ENCODE data around the gene MAVS. TPM values are rescaled to one million over a fixed set of nuclear protein-coding genes. Genes with fewer than 3 reads are reported as not detected.

The MAVS gene
- total and polyA plus RNA-seq, 9 of the 15 experiments (the other 6 are each of a cell fraction or from before 2014, with no cell fraction given) = 1.6 to 22.0 (median 11.3) TPM

- TF ChIP-seq MLLT1 (IDR thresholded peaks at IDR 0.05) = no peak
- TF ChIP-seq GATAD2A (IDR thresholded peaks at IDR 0.05) = 0 out of 2 replicates have a peak, but pooled peaks have one; percentile 44
- no peak for TF ChIP-seq ERF (CRISPR knock-in tag; IDR thresholded peaks at IDR 0.05)
- TF ChIP-seq DPF2 (IDR thresholded peaks at IDR 0.05) = peak; percentile 50; the same call in 1 of the 2 replicates
- no peak for TF ChIP-seq CCNT2 (IDR thresholded peaks at IDR 0.05; ENCODE audit: borderline replicate concordance, extremely low read depth, insufficient read length, low read depth, low read length)
- no peak for TF ChIP-seq POLR3A (IDR thresholded peaks at IDR 0.05; ENCODE audit: borderline replicate concordance, extremely low read depth, insufficient read depth, insufficient read length)
- TF ChIP-seq CBFA2T3 (IDR thresholded peaks at IDR 0.05) = peak; percentile 77
- TF ChIP-seq SMARCA4 (IDR thresholded peaks at IDR 0.05) = 0 out of 2 replicates have a peak, but pooled peaks have one; percentile 37
- TF ChIP-seq CHD2 (IDR thresholded peaks at IDR 0.05; ENCODE audit: low read depth, low read length) = no peak
- peak; percentile 68 for TF ChIP-seq ETV1 (tag; conservative IDR thresholded peaks at IDR 0.05; ENCODE audit: low read depth)
- TF ChIP-seq, protein P1, sequence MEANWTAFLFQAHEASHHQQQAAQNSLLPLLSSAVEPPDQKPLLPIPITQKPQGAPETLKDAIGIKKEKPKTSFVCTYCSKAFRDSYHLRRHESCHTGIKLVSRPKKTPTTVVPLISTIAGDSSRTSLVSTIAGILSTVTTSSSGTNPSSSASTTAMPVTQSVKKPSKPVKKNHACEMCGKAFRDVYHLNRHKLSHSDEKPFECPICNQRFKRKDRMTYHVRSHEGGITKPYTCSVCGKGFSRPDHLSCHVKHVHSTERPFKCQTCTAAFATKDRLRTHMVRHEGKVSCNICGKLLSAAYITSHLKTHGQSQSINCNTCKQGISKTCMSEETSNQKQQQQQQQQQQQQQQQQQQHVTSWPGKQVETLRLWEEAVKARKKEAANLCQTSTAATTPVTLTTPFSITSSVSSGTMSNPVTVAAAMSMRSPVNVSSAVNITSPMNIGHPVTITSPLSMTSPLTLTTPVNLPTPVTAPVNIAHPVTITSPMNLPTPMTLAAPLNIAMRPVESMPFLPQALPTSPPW (CRISPR knock-in tag; IDR thresholded peaks at IDR 0.05) = no peak
- TF ChIP-seq CTBP1 (IDR thresholded peaks at IDR 0.05; ENCODE audit: borderline replicate concordance) = peak; percentile 74; the same call in 1 of the 2 replicates
- peak; percentile 50 for TF ChIP-seq CBFA2T2 (conservative IDR thresholded peaks at IDR 0.05)
- TF ChIP-seq ZNF696 (CRISPR knock-in tag; conservative IDR thresholded peaks at IDR 0.05) = no peak
- TF ChIP-seq L3MBTL2 (IDR thresholded peaks at IDR 0.05) = no peak
- no peak for TF ChIP-seq CUX1 (CRISPR knock-in tag; IDR thresholded peaks at IDR 0.05)
- no peak for TF ChIP-seq CREB1 (IDR thresholded peaks at IDR 0.05)
- no peak for TF ChIP-seq CREB1 (CRISPR knock-in tag; IDR thresholded peaks at IDR 0.05)
- TF ChIP-seq ZNF644 (tag; IDR thresholded peaks at IDR 0.05; ENCODE audit: low read depth) = 0 out of 2 replicates have a peak, but pooled peaks have one; percentile 33
- TF ChIP-seq KDM1A (IDR thresholded peaks at IDR 0.05) = peak in 1 of 2 experiments; percentile 37; a peak in 1 of 4 replicates
- TF ChIP-seq CXXC5 (CRISPR knock-in tag; IDR thresholded peaks at IDR 0.05) = peak; percentile 32; the same call in 1 of the 2 replicates
- TF ChIP-seq RB1 (IDR thresholded peaks at IDR 0.05; ENCODE audit: low read depth) = no peak
- peak; percentile 40; the same call in 1 of the 2 replicates for TF ChIP-seq GATAD2B (IDR thresholded peaks at IDR 0.05; ENCODE audit: borderline replicate concordance)
- 0 out of 2 replicates have a peak, but pooled peaks have one; percentile 36 for TF ChIP-seq TEAD4 (IDR thresholded peaks at IDR 0.05; ENCODE audit: low read length)
- no peak for TF ChIP-seq TEAD4 (CRISPR knock-in tag; IDR thresholded peaks at IDR 0.05; ENCODE audit: borderline replicate concordance)
These were observed 7.3 kb upstream of the MAVS start (continued) for GRCh38 chr20:3839328-3839727.
